H9 (cell line): ENCODE results near the gene MORN3. TPM values are rescaled to one million over a fixed set of nuclear protein-coding genes. Genes with fewer than 3 reads are reported as not detected.
A peak's percentile ranks its signal among the peaks of the same experiment; 100 is the strongest.

ENCODE experiments used
- DNase-seq: peaks from one replicate; pipeline ENCODE4 v3.0.0-alpha.2; 2017
- H2AFZ ChIP-seq: one replicate; pipeline ENCODE4 v1.6.1; 2013; ENCODE audit warnings: mild to moderate bottlenecking, low read length, control low read depth, moderate library complexity
- H2AK5ac ChIP-seq: 2 replicates; pipeline ENCODE4 v1.6.1; 2013; ENCODE audit warnings: low read length, control low read depth, mixed read lengths; ENCODE audit not compliant: insufficient read length
- H2BK120ac ChIP-seq: one replicate; pipeline ENCODE4 v1.6.1; 2013; ENCODE audit warnings: low read depth, mild to moderate bottlenecking, low read length, control low read depth, inconsistent platforms; ENCODE audit not compliant: poor library complexity, severe bottlenecking
- H2BK12ac ChIP-seq: 2 replicates; pipeline ENCODE4 v1.6.1; 2013; ENCODE audit warnings: low read length, control low read depth, mixed read lengths, low read depth; ENCODE audit not compliant: insufficient read length
- H2BK15ac ChIP-seq: 2 replicates; pipeline ENCODE4 v1.6.1; 2013; ENCODE audit warnings: low read depth, low read length, control low read depth
- H2BK20ac ChIP-seq: one replicate; pipeline ENCODE4 v1.6.1; 2013; ENCODE audit warnings: low read depth, mild to moderate bottlenecking, low read length, control low read depth, inconsistent platforms; ENCODE audit not compliant: poor library complexity, severe bottlenecking
- H2BK5ac ChIP-seq: 2 replicates; pipeline ENCODE4 v1.6.1; 2013; ENCODE audit warnings: low read length, control low read depth, mixed read lengths; ENCODE audit not compliant: insufficient read length
- H3K14ac ChIP-seq: 2 replicates; pipeline ENCODE4 v1.6.1; 2013; ENCODE audit warnings: low read length, control low read depth; ENCODE audit not compliant: insufficient read depth
- H3K18ac ChIP-seq: 2 replicates; pipeline ENCODE4 v1.6.1; 2013; ENCODE audit warnings: low read depth, mild to moderate bottlenecking, mixed read lengths, low read length, control low read depth; ENCODE audit not compliant: insufficient read length
- H3K23ac ChIP-seq: 2 replicates; pipeline ENCODE4 v1.6.1; 2013; ENCODE audit warnings: low read length, control low read depth, mixed read lengths, low read depth; ENCODE audit not compliant: insufficient read length
- H3K23me2 ChIP-seq: 2 replicates; pipeline ENCODE4 v1.6.1; 2013; ENCODE audit warnings: low read depth, mild to moderate bottlenecking, mixed read lengths, low read length, control low read depth; ENCODE audit not compliant: insufficient read length, poor library complexity, severe bottlenecking
- H3K27ac ChIP-seq: 2 replicates; pipeline ENCODE4 v1.5.1; 2013; ENCODE audit warnings: low read length, control low read depth, mixed read lengths, low read depth; ENCODE audit not compliant: insufficient read length
- H3K27me3 ChIP-seq: 2 replicates; pipeline ENCODE4 v1.6.1; 2013; ENCODE audit warnings: low read length, control low read depth, inconsistent platforms; ENCODE audit not compliant: insufficient read depth
- H3K4ac ChIP-seq: 2 replicates; pipeline ENCODE4 v1.6.1; 2013; ENCODE audit warnings: low read depth, mild to moderate bottlenecking, control low read depth, inconsistent platforms, low read length, moderate library complexity
- H3K4me1 ChIP-seq: 2 replicates; pipeline ENCODE4 v1.6.1; 2013; ENCODE audit warnings: low read length, control low read depth, inconsistent platforms; ENCODE audit not compliant: insufficient read depth
- H3K4me2 ChIP-seq: 2 replicates; pipeline ENCODE4 v1.6.1; 2013; ENCODE audit warnings: low read length, control low read depth, mixed read lengths; ENCODE audit not compliant: insufficient read length, insufficient read depth
- H3K56ac ChIP-seq: 2 replicates; pipeline ENCODE4 v1.6.1; 2013; ENCODE audit warnings: low read depth, mild to moderate bottlenecking, mixed read lengths, low read length, control low read depth; ENCODE audit not compliant: insufficient read length
- H3K79me1 ChIP-seq: 2 replicates; pipeline ENCODE4 v1.6.1; 2013; ENCODE audit warnings: low read depth, mild to moderate bottlenecking, moderate library complexity, low read length, control low read depth, inconsistent platforms; ENCODE audit not compliant: insufficient read depth, poor library complexity, severe bottlenecking
- H3K79me2 ChIP-seq: 2 replicates; pipeline ENCODE4 v1.6.1; 2013; ENCODE audit warnings: low read length, control low read depth, inconsistent platforms; ENCODE audit not compliant: insufficient read depth
- H3K9ac ChIP-seq: 2 replicates; pipeline ENCODE4 v1.6.1; 2013; ENCODE audit warnings: low read length, control low read depth, mixed read lengths; ENCODE audit not compliant: insufficient read length; ENCODE audit errors: extremely low read depth
- H3K9me3 ChIP-seq: one replicate; pipeline ENCODE4 v1.6.1; 2013; ENCODE audit warnings: low read depth, low read length, inconsistent platforms; ENCODE audit not compliant: control insufficient read depth
- H3T11ph ChIP-seq: one replicate; pipeline ENCODE4 v1.6.1; 2013; ENCODE audit warnings: mild to moderate bottlenecking, low read length, control low read depth, inconsistent platforms
- H4K20me1 ChIP-seq: one replicate; pipeline ENCODE4 v1.6.1; 2013; ENCODE audit not compliant: control insufficient read depth, insufficient read length, insufficient read depth
- H4K5ac ChIP-seq: 2 replicates; pipeline ENCODE4 v1.6.1; 2013; ENCODE audit warnings: low read depth, mild to moderate bottlenecking, mixed read lengths, low read length, control low read depth; ENCODE audit not compliant: insufficient read length
- H4K8ac ChIP-seq: replicated peaks from 2 replicates; pipeline ENCODE4 v1.6.1; 2013; ENCODE audit warnings: low read length, control low read depth, mixed read lengths, low read depth; ENCODE audit not compliant: insufficient read length
- H4K91ac ChIP-seq: 2 replicates; pipeline ENCODE4 v1.6.1; 2013; ENCODE audit warnings: low read depth, mild to moderate bottlenecking, moderate library complexity, mixed read lengths, low read length, control low read depth; ENCODE audit not compliant: insufficient read length
- H3K27ac Mint-ChIP-seq, 3 experiments: 2 replicates in 2 of 3; 3 replicates in 1 of 3; pipeline ENCODE4 v1.8.0; 2020 to 2021; ENCODE audit warnings: mixed read lengths in 3 of 3, mild to moderate bottlenecking in 1 of 3, moderate library complexity in 1 of 3
- H3K27me3 Mint-ChIP-seq: 2 replicates; pipeline ENCODE4 v1.8.0; 2021; ENCODE audit warnings: low read depth, mild to moderate bottlenecking, moderate library complexity, mixed read lengths
- H3K36me3 Mint-ChIP-seq, 3 experiments: 2 replicates in 2 of 3; 3 replicates in 1 of 3; pipeline ENCODE4 v1.8.0; 2020 to 2021; ENCODE audit warnings: low read depth in 3 of 3, mixed read lengths in 3 of 3; ENCODE audit not compliant: insufficient read depth in 1 of 3
- H3K4me1 Mint-ChIP-seq, 2 experiments: 2 replicates each; pipeline ENCODE4 v1.8.0; 2020; ENCODE audit warnings: mixed read lengths in 2 of 2
- H3K4me3 Mint-ChIP-seq, 2 experiments: 2 replicates in 1 of 2; 3 replicates in 1 of 2; pipeline ENCODE4 v1.8.0; 2020 to 2021; ENCODE audit warnings: mild to moderate bottlenecking in 2 of 2, mixed read lengths in 2 of 2, moderate library complexity in 1 of 2
- H3K9me3 Mint-ChIP-seq, 2 experiments: 2 replicates in 1 of 2; 3 replicates in 1 of 2; pipeline ENCODE4 v1.8.0; 2020; ENCODE audit warnings: mild to moderate bottlenecking in 2 of 2, mixed read lengths in 2 of 2, moderate library complexity in 1 of 2
- WGBS: extraction: QIAGEN DNeasy Blood & Tissue Kit; methylation state at CpG from one replicate; pipeline ENCODE4 v1.1.7; 2013; ENCODE audit warnings: missing lambda C conversion rate, low lambda C conversion rate, mixed read lengths; ENCODE audit not compliant: insufficient read length; ENCODE audit errors: extremely low coverage; 5-methylcytosine and 5-hydroxymethylcytosine counted together
- total RNA-seq: library from RNA; stranded (reverse); gene quantifications from 2 replicates; pipeline ENCODE4 v1.2.1, GENCODE V29; 2021
- TF ChIP-seq, protein P1 (sequence below): fragments of 200-600 bp; sonication (generic); conservative IDR thresholded peaks from 3 replicates; pipeline ENCODE4 v1.8.0; 2021; ENCODE audit warnings: antibody characterized with exemption, mild to moderate bottlenecking

Gene MORN3
- total RNA-seq, 1 experiment from 2014 or later: 0.37 TPM

DNA sequence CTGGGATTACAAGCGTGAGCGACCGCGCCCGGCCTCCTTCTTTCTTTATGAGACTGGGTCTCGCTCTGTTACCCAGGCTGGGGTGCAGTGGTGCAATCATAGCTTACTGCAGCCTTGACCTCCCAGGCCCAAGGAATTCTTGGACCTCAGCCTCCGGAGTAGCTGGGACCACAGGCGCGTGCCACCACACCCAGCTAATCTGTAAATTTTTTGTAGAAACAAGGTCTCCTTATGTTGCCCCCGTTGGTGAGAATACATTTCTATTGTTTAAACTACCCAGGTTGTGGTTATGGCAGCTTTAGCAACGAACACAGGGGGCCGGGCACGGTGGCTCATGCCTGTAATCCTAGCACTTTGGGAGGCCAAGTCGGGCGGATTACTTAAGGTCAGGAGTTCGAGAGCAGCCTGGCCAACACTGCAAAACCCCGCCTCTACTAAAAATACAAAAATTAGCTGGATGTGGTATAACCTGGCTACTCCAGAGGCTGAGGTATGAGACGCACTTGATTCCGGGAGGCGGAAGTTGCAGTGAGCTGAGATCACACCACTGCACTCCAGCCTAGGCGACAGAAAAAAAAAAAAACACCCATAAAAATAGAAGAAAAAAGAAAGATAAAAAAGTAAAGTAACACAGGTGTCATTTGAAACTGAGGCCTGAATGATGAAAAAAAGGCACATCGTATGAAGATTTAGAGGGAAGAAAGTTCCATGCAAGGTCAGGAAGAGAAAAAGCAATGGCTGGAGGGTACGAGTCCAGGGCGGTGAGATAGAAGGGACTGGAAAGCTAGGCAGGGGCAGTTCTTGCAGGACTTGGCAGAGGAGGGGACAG is 42.1 kb upstream of the MORN3 start:
- no peaks in the 10 kb centered on the region for H4K20me1 ChIP-seq
- Mint-ChIP-seq H3K9me3 (no peaks in the 10 kb centered on the region; a peak in 1 of 5 replicates), H3K36me3 (peaks cover 3 to 13% (median 5%) of the 10 kb centered on the region in 3 experiments; a peak in 6 of 7 replicates), H3K4me3 (peak overlapping the region; percentile 92 to 95), H3K4me1 (peaks cover 24 to 30% of the 10 kb centered on the region in 2 experiments), H3K27ac (peak overlapping the region in 1 of 3 experiments; percentile 97; a peak in 3 of 7 replicates), H3K27me3 (no peaks in the 10 kb centered on the region; the same call in none of the 2 replicates)
- H4K8ac ChIP-seq: no peak overlapping the region
- no peak overlapping the region for H3K23ac ChIP-seq
- no peak overlapping the region for H3T11ph ChIP-seq
- peak overlapping the region; percentile 90 for H3K4me2 ChIP-seq
- no peak overlapping the region for H2BK12ac ChIP-seq
- H3K79me2 ChIP-seq: peaks cover 5% of the 10 kb centered on the region; the same call in 1 of the 2 replicates
- no peak overlapping the region for H2BK120ac ChIP-seq
- no peak overlapping the region for H3K56ac ChIP-seq
- no peaks in the 10 kb centered on the region for H3K4me1 ChIP-seq
- H2AFZ ChIP-seq: peak overlapping the region; percentile 3
- H3K27me3 ChIP-seq: no peaks in the 10 kb centered on the region
- no peak overlapping the region for H3K27ac ChIP-seq
- no peak for DNase-seq
- H4K91ac ChIP-seq: no peak overlapping the region
- no peak overlapping the region for H3K14ac ChIP-seq
- no peak overlapping the region for H2AK5ac ChIP-seq
- H2BK20ac ChIP-seq: no peak overlapping the region
- H2BK5ac ChIP-seq: no peak overlapping the region
- peak overlapping the region; percentile 33 for H3K9ac ChIP-seq
- no peak overlapping the region for H4K5ac ChIP-seq
- TF ChIP-seq, protein P1, sequence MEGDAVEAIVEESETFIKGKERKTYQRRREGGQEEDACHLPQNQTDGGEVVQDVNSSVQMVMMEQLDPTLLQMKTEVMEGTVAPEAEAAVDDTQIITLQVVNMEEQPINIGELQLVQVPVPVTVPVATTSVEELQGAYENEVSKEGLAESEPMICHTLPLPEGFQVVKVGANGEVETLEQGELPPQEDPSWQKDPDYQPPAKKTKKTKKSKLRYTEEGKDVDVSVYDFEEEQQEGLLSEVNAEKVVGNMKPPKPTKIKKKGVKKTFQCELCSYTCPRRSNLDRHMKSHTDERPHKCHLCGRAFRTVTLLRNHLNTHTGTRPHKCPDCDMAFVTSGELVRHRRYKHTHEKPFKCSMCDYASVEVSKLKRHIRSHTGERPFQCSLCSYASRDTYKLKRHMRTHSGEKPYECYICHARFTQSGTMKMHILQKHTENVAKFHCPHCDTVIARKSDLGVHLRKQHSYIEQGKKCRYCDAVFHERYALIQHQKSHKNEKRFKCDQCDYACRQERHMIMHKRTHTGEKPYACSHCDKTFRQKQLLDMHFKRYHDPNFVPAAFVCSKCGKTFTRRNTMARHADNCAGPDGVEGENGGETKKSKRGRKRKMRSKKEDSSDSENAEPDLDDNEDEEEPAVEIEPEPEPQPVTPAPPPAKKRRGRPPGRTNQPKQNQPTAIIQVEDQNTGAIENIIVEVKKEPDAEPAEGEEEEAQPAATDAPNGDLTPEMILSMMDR: no peak
- no peak overlapping the region for H3K4ac ChIP-seq
- no CpG with 5 or more reads among the region's 24 CpGs for WGBS
- H3K23me2 ChIP-seq: peaks cover 11% of the 10 kb centered on the region
- H3K9me3 ChIP-seq: no peaks in the 10 kb centered on the region
- H3K18ac ChIP-seq: no peak overlapping the region
- no peak overlapping the region for H2BK15ac ChIP-seq
- H3K79me1 ChIP-seq: no peaks in the 10 kb centered on the region
